NCI-H2171 treated with DMSO at 0.1 percent for 48 hours (cell line): ENCODE measurements around the gene BCL2L12.

Experiments used
- DNase-seq: peaks from one replicate; lab custom pipeline; 2025; lab: John Stamatoyannopoulos, UW

The BCL2L12 gene

GRCh38 chr19:49664171-49665035, 1.3 kb upstream of the BCL2L12 start:
- peak; percentile 89 for DNase-seq

GRCh38 chr19:49665036-49665350, 740 bp upstream of the BCL2L12 start:
- DNase-seq = no peak

- no peak for DNase-seq
These were observed 349 bp downstream of the BCL2L12 start for GRCh38 chr19:49666120-49666444.

- no peak for DNase-seq
These were observed 1.7 kb downstream of the BCL2L12 start for GRCh38 chr19:49667473-49667872.

- DNase-seq = no peak
These were observed 3.8 kb downstream of the BCL2L12 start for GRCh38 chr19:49669516-49669915.

- peak; percentile 65 for DNase-seq
These were observed 6.6 kb downstream of the BCL2L12 start for GRCh38 chr19:49672131-49672919.

- peak; percentile 95 for DNase-seq
These were observed 10.5 kb downstream of the BCL2L12 start for GRCh38 chr19:49676136-49676783.

GRCh38 chr19:49676784-49677230, 11.1 kb downstream of the BCL2L12 start:
- peak; percentile 100 for DNase-seq

- peak; percentile 78 for DNase-seq
These were observed 11.6 kb downstream of the BCL2L12 start, which contains the start of gene PRMT1 for GRCh38 chr19:49677231-49677900. PRMT1 (plus strand) TSS chr19:49677271; CDS start chr19:49677281, 10 bp downstream.

- peak; percentile 73 for DNase-seq
These were observed 12.4 kb downstream of the BCL2L12 start for GRCh38 chr19:49677901-49678674.

GRCh38 chr19:49678985-49679770, 13.4 kb downstream of the BCL2L12 start:
- no peak for DNase-seq

GRCh38 chr19:49679771-49680413, 14.2 kb downstream of the BCL2L12 start:
- DNase-seq = no peak

- DNase-seq = peak; percentile 90
These were observed 15.0 kb downstream of the BCL2L12 start for GRCh38 chr19:49680421-49681351.

GRCh38 chr19:49681830-49682229, 16.1 kb downstream of the BCL2L12 start:
- DNase-seq = no peak

- no peak for DNase-seq
These were observed 16.5 kb downstream of the BCL2L12 start for GRCh38 chr19:49682274-49682673.

- no peak for DNase-seq
These were observed 18.1 kb downstream of the BCL2L12 start for GRCh38 chr19:49683814-49684250.

- peak; percentile 9 for DNase-seq
These were observed 18.7 kb downstream of the BCL2L12 start for GRCh38 chr19:49684251-49684982.

GRCh38 chr19:49684983-49685553, 19.3 kb downstream of the BCL2L12 start:
- DNase-seq = no peak
